GM21360 (cell line): ENCODE results near the gene CKLF.

Experiments
- ATAC-seq: cut with Tn5 transposase; IDR thresholded peaks from one replicate; pipeline ENCODE4 v1.9.1; 2021; ENCODE audit warnings: mild to moderate bottlenecking, moderate library complexity; ENCODE audit not compliant: unreplicated experiment

CKLF gene

GRCh38 chr16:66541388-66542355 lies 10.7 kb upstream of the CKLF start:
- no peak for ATAC-seq

GRCh38 chr16:66542396-66542795 lies 10.0 kb upstream of the CKLF start:
- ATAC-seq, result no peak

- no peak for ATAC-seq
These were observed 8.8 kb upstream of the CKLF start for GRCh38 chr16:66543541-66543940.

GRCh38 chr16:66544016-66544757 lies 8.2 kb upstream of the CKLF start:
- no peak for ATAC-seq

- ATAC-seq, result no peak
These were observed 5.0 kb upstream of the CKLF start for GRCh38 chr16:66547101-66547989.

GRCh38 chr16:66548068-66548467 lies 4.3 kb upstream of the CKLF start:
- no peak for ATAC-seq

- no peak for ATAC-seq
These were observed 3.5 kb upstream of the CKLF start for GRCh38 chr16:66548868-66549267.

- ATAC-seq, result peak; percentile 46
These were observed 2.9 kb upstream of the CKLF start, which contains the start of gene TK2 for GRCh38 chr16:66549284-66550131. Gene TK2 (minus strand): TSS chr16:66550122. CDS start chr16:66550061, 61 bp downstream.

GRCh38 chr16:66551348-66551759 lies 1.0 kb upstream of the CKLF start:
- ATAC-seq, result no peak

- ATAC-seq, result peak; percentile 4
These were observed 539 bp upstream of the CKLF start for GRCh38 chr16:66551788-66552285.

- ATAC-seq, result no peak
These were observed 847 bp downstream of the CKLF start for GRCh38 chr16:66553223-66553622.

- no peak for ATAC-seq
These were observed 1.6 kb downstream of the CKLF start for GRCh38 chr16:66554021-66554420.

- ATAC-seq, result no peak
These were observed 2.1 kb downstream of the CKLF start for GRCh38 chr16:66554495-66554894.

- ATAC-seq, result no peak
These were observed 7.7 kb downstream of the CKLF start for GRCh38 chr16:66560107-66560506.

GRCh38 chr16:66561381-66562080 lies 9.2 kb downstream of the CKLF start:
- ATAC-seq, result no peak

- ATAC-seq, result no peak
These were observed 10.0 kb downstream of the CKLF start for GRCh38 chr16:66562409-66562808.

- ATAC-seq, result no peak
These were observed 10.6 kb downstream of the CKLF start for GRCh38 chr16:66562986-66563385.

GRCh38 chr16:66563574-66564334 lies 11.4 kb downstream of the CKLF start:
- no peak for ATAC-seq
